HG02623 (cell line): Measurements from ENCODE around the gene NYAP1.
A peak's percentile ranks its signal among the peaks of the same experiment; 100 is the strongest.
"Not testable (repeated sequence)": the region's sequence is repeated elsewhere in the genome, so short reads cannot be mapped to it uniquely, and the experiment has no call there.

Experiments
- ATAC-seq: cut with Tn5 transposase; IDR thresholded peaks from one replicate; pipeline ENCODE4 v1.9.1; 2021; ENCODE audit warnings: moderate library complexity; ENCODE audit not compliant: unreplicated experiment

The NYAP1 gene

GRCh38 chr7:100481466-100481865, 2.3 kb upstream of the NYAP1 start:
- no peak for ATAC-seq

- ATAC-seq, result no peak
Measured at GRCh38 chr7:100482728-100483089, 1.0 kb upstream of the NYAP1 start.

GRCh38 chr7:100483090-100483721, 521 bp upstream of the NYAP1 start:
- ATAC-seq, result peak; percentile 50

GRCh38 chr7:100484673-100485045, 932 bp downstream of the NYAP1 start:
- no peak for ATAC-seq

GRCh38 chr7:100485471-100485876, 1.7 kb downstream of the NYAP1 start:
- no peak for ATAC-seq

- ATAC-seq, result no peak
Measured at GRCh38 chr7:100486111-100486636, 2.4 kb downstream of the NYAP1 start.

- ATAC-seq, result no peak
Measured at GRCh38 chr7:100486753-100487446, 3.2 kb downstream of the NYAP1 start.

- ATAC-seq, result no peak
Measured at GRCh38 chr7:100488333-100489095, 4.8 kb downstream of the NYAP1 start.

- no peak for ATAC-seq
Measured at GRCh38 chr7:100489121-100489520, 5.4 kb downstream of the NYAP1 start.

GRCh38 chr7:100489824-100490223, 6.1 kb downstream of the NYAP1 start:
- ATAC-seq, result no peak

- no peak for ATAC-seq
Measured at GRCh38 chr7:100490483-100491191, 6.9 kb downstream of the NYAP1 start.

GRCh38 chr7:100491192-100491578, 7.5 kb downstream of the NYAP1 start:
- ATAC-seq, result no peak

GRCh38 chr7:100492738-100493475, 9.2 kb downstream of the NYAP1 start:
- ATAC-seq, result no peak

GRCh38 chr7:100493476-100494264, 9.9 kb downstream of the NYAP1 start:
- no peak for ATAC-seq

- no peak for ATAC-seq
Measured at GRCh38 chr7:100496509-100496908, 12.8 kb downstream of the NYAP1 start.

- ATAC-seq, result not testable (repeated sequence)
Measured at GRCh38 chr7:100500743-100501142, 17.0 kb downstream of the NYAP1 start.

- not testable (repeated sequence) for ATAC-seq
Measured at GRCh38 chr7:100504031-100504430, 20.3 kb downstream of the NYAP1 start.

- no peak for ATAC-seq
Measured at GRCh38 chr7:100504887-100505611, 21.3 kb downstream of the NYAP1 start.

- ATAC-seq, result no peak
Measured at GRCh38 chr7:100506356-100506923, 22.7 kb downstream of the NYAP1 start.
